Activated CD4-positive, alpha-beta memory T cell treated with anti-CD3 and anti-CD28 coated beads for 36 hours (primary cell): Measurements from ENCODE around the gene SARDH. TPM values are rescaled to one million over a fixed set of nuclear protein-coding genes. Genes with fewer than 3 reads are reported as not detected.
"Not testable (repeated sequence)": the region's sequence is repeated elsewhere in the genome, so short reads cannot be mapped to it uniquely, and the experiment has no call there.

Experiments
- CTCF ChIA-PET: fragments of 350-600 bp; sonication (Branson Sonifier 250); formaldehyde crosslinking; loops from one replicate; lab custom pipeline; 2021; ENCODE audit warnings: antibody characterized with exemption, inconsistent platforms; lab: Charles Lee
- POLR2A ChIA-PET: fragments of 350-600 bp; sonication (Branson Sonifier 250); formaldehyde crosslinking; loops from one replicate; lab custom pipeline; 2021; ENCODE audit warnings: antibody characterized with exemption; lab: Charles Lee
- DNase-seq: peaks from one replicate; pipeline ENCODE4 v3.0.0-alpha.2; 2020
- H3K27ac Mint-ChIP-seq: one replicate; pipeline ENCODE4 v1.8.0; 2021; ENCODE audit warnings: mixed read lengths
- H3K27me3 Mint-ChIP-seq: one replicate; pipeline ENCODE4 v1.8.0; 2021; ENCODE audit warnings: mixed read lengths
- H3K36me3 Mint-ChIP-seq: one replicate; pipeline ENCODE4 v1.8.0; 2021; ENCODE audit warnings: mixed read lengths
- H3K4me1 Mint-ChIP-seq: one replicate; pipeline ENCODE4 v1.8.0; 2021; ENCODE audit warnings: low read depth, mixed read lengths
- H3K4me3 Mint-ChIP-seq: one replicate; pipeline ENCODE4 v1.8.0; 2021; ENCODE audit warnings: mild to moderate bottlenecking, mixed read lengths
- H3K9me3 Mint-ChIP-seq: one replicate; pipeline ENCODE4 v1.8.0; 2021; ENCODE audit warnings: mixed read lengths
- intact Hi-C: fragments of 100-400 bp; cut with micrococcal nuclease; formaldehyde crosslinking; loops from one replicate; pipeline ENCODE4 v1.15.1; 2023
- total RNA-seq, 2 experiments: library from RNA; stranded (reverse); gene quantifications; one replicate each; pipeline ENCODE4 v1.2.3, GENCODE V29; 2021

Gene SARDH
- total RNA-seq, 2 experiments from 2014 or later = 6.5 to 6.6 TPM

GRCh38 chr9:133680250-133680975 lies 57.7 kb downstream of the SARDH start:
- peaks cover 2% of the 10 kb centered on the region for H3K36me3 Mint-ChIP-seq
- H3K4me3 Mint-ChIP-seq = no peak overlapping the region
- no peak for DNase-seq
- CTCF ChIA-PET = no interaction called here
- intact Hi-C loops = no loop called here
- H3K4me1 Mint-ChIP-seq = peaks cover 51% of the 10 kb centered on the region
- H3K27me3 Mint-ChIP-seq = no peaks in the 10 kb centered on the region
- POLR2A ChIA-PET = no interaction called here
- H3K9me3 Mint-ChIP-seq = no peaks in the 10 kb centered on the region
- H3K27ac Mint-ChIP-seq = no peak overlapping the region

- ChIA-PET CTCF (no interaction called here), POLR2A (no interaction called here)
- Mint-ChIP-seq H3K4me3 (no peak overlapping the region), H3K36me3 (peaks cover 2% of the 10 kb centered on the region), H3K27me3 (no peaks in the 10 kb centered on the region), H3K9me3 (no peaks in the 10 kb centered on the region), H3K4me1 (peaks cover 53% of the 10 kb centered on the region), H3K27ac (no peak overlapping the region)
- DNase-seq = no peak
- intact Hi-C loops = no loop called here
These were observed 58.6 kb downstream of the SARDH start for GRCh38 chr9:133679466-133680061.

- Mint-ChIP-seq H3K27ac (no peak overlapping the region), H3K27me3 (no peaks in the 10 kb centered on the region), H3K36me3 (peaks cover 2% of the 10 kb centered on the region), H3K4me1 (peaks cover 50% of the 10 kb centered on the region), H3K4me3 (no peak overlapping the region), H3K9me3 (no peaks in the 10 kb centered on the region)
- POLR2A ChIA-PET = no interaction called here
- intact Hi-C loops = no loop called here
- DNase-seq = no peak
- CTCF ChIA-PET = no interaction called here
These were observed 59.1 kb downstream of the SARDH start for GRCh38 chr9:133679056-133679455.

GRCh38 chr9:133677126-133678010 lies 60.8 kb downstream of the SARDH start:
- H3K36me3 Mint-ChIP-seq = no peaks in the 10 kb centered on the region
- peak; percentile 77 for DNase-seq
- no peak overlapping the region for H3K4me3 Mint-ChIP-seq
- intact Hi-C loops = loop anchor here (2.0 kb wide), 1 partner anchor 23 kb away; no protein-coding TSS in a partner anchor
- ChIA-PET POLR2A (interaction anchor here (1.3 kb wide), 1 partner anchor 24 kb away, joined by 8 read pairs; no protein-coding TSS in a partner anchor), CTCF (interaction anchor here (1.0 to 1.5 kb wide), 2 partner anchors 24 to 65 kb away, joined by 3 to 7 read pairs; no protein-coding TSS in a partner anchor)
- peak overlapping the region; percentile 63 for H3K27ac Mint-ChIP-seq
- no peaks in the 10 kb centered on the region for H3K27me3 Mint-ChIP-seq
- peaks cover 39% of the 10 kb centered on the region for H3K4me1 Mint-ChIP-seq
- H3K9me3 Mint-ChIP-seq = no peaks in the 10 kb centered on the region

GRCh38 chr9:133676450-133676849 lies 61.7 kb downstream of the SARDH start:
- ChIA-PET POLR2A (interaction anchor here (1.3 kb wide), 1 partner anchor 25 kb away, joined by 8 read pairs; no protein-coding TSS in a partner anchor), CTCF (interaction anchor here (1.0 to 1.5 kb wide), 2 partner anchors 25 to 66 kb away, joined by 3 to 7 read pairs; no protein-coding TSS in a partner anchor)
- Mint-ChIP-seq H3K36me3 (no peaks in the 10 kb centered on the region), H3K4me3 (no peak overlapping the region), H3K27ac (peak overlapping the region; percentile 55), H3K27me3 (no peaks in the 10 kb centered on the region), H3K4me1 (peaks cover 34% of the 10 kb centered on the region), H3K9me3 (no peaks in the 10 kb centered on the region)
- no peak for DNase-seq
- intact Hi-C loops = loop anchor here (2.0 kb wide), 1 partner anchor 24 kb away; no protein-coding TSS in a partner anchor

- H3K4me1 Mint-ChIP-seq = peaks cover 34% of the 10 kb centered on the region
- H3K27me3 Mint-ChIP-seq, H3K36me3 Mint-ChIP-seq, CTCF ChIA-PET, H3K4me3 Mint-ChIP-seq, H3K9me3 Mint-ChIP-seq, DNase-seq, H3K27ac Mint-ChIP-seq, POLR2A ChIA-PET: not testable (repeated sequence)
- intact Hi-C loops = loop anchor here (2.0 kb wide), 1 partner anchor 25 kb away; no protein-coding TSS in a partner anchor
These were observed 62.4 kb downstream of the SARDH start for GRCh38 chr9:133675796-133676195.

- Mint-ChIP-seq H3K9me3 (no peaks in the 10 kb centered on the region), H3K4me3 (no peak overlapping the region), H3K4me1 (peaks cover 34% of the 10 kb centered on the region), H3K27ac (no peak overlapping the region), H3K27me3 (no peaks in the 10 kb centered on the region), H3K36me3 (peaks cover 2% of the 10 kb centered on the region)
- CTCF ChIA-PET = no interaction called here
- POLR2A ChIA-PET = no interaction called here
- DNase-seq = no peak
- intact Hi-C loops = no loop called here
These were observed 64.1 kb downstream of the SARDH start for GRCh38 chr9:133674091-133674490.

- H3K4me3 Mint-ChIP-seq = no peak overlapping the region
- ChIA-PET CTCF (no interaction called here), POLR2A (no interaction called here)
These were observed 64.9 kb downstream of the SARDH start for GRCh38 chr9:133673258-133673655.

GRCh38 chr9:133672503-133673257 lies 65.5 kb downstream of the SARDH start:
- DNase-seq = no peak
- H3K36me3 Mint-ChIP-seq = peaks cover 2% of the 10 kb centered on the region
- H3K9me3 Mint-ChIP-seq = no peaks in the 10 kb centered on the region
- ChIA-PET CTCF (no interaction called here), POLR2A (no interaction called here)
- H3K27me3 Mint-ChIP-seq = no peaks in the 10 kb centered on the region
- H3K4me3 Mint-ChIP-seq = no peak overlapping the region
- no peak overlapping the region for H3K27ac Mint-ChIP-seq
- intact Hi-C loops = no loop called here
- peaks cover 24% of the 10 kb centered on the region for H3K4me1 Mint-ChIP-seq

More at GRCh38 chr9:133673258-133673655, 64.9 kb downstream of the SARDH start:
- Mint-ChIP-seq H3K27ac (no peak overlapping the region), H3K9me3 (no peaks in the 10 kb centered on the region), H3K4me1 (peaks cover 27% of the 10 kb centered on the region), H3K27me3 (no peaks in the 10 kb centered on the region), H3K36me3 (peaks cover 2% of the 10 kb centered on the region)
- intact Hi-C loops = no loop called here
- DNase-seq = no peak

- Mint-ChIP-seq H3K36me3 (peaks cover 2% of the 10 kb centered on the region), H3K9me3 (no peaks in the 10 kb centered on the region), H3K27me3 (no peaks in the 10 kb centered on the region), H3K4me1 (peaks cover 11% of the 10 kb centered on the region), H3K27ac (no peak overlapping the region), H3K4me3 (no peak overlapping the region)
- ChIA-PET POLR2A (no interaction called here), CTCF (interaction anchor here (1.1 kb wide), 1 partner anchor 90 kb away, joined by 3 read pairs; no protein-coding TSS in a partner anchor)
- intact Hi-C loops = no loop called here
- DNase-seq = no peak
These were observed 66.8 kb downstream of the SARDH start for GRCh38 chr9:133671371-133671770.

- CTCF ChIA-PET = interaction anchor here (1.0 kb wide), 1 partner anchor 13 kb away, joined by 3 read pairs; no protein-coding TSS in a partner anchor
- intact Hi-C loops = no loop called here
- peaks cover 3% of the 10 kb centered on the region for H3K4me1 Mint-ChIP-seq
These were observed 67.7 kb downstream of the SARDH start for GRCh38 chr9:133670466-133670865.

More at GRCh38 chr9:133670466-133670865, 67.7 kb downstream of the SARDH start:
- H3K36me3 Mint-ChIP-seq = peaks cover 2% of the 10 kb centered on the region
- no peak for DNase-seq
- H3K27me3 Mint-ChIP-seq = no peaks in the 10 kb centered on the region
- no peaks in the 10 kb centered on the region for H3K9me3 Mint-ChIP-seq
- H3K4me3 Mint-ChIP-seq = no peak overlapping the region
- no peak overlapping the region for H3K27ac Mint-ChIP-seq
- POLR2A ChIA-PET = no interaction called here
